ENCODE data around the gene AFP.

The AFP gene

GRCh38 chr4:73470728-73471127 is 34.7 kb downstream of the AFP start:
- no peak for DNase-seq

- DNase-seq = no peak
These were observed 41.2 kb downstream of the AFP start for GRCh38 chr4:73477176-73477575.

DNA sequence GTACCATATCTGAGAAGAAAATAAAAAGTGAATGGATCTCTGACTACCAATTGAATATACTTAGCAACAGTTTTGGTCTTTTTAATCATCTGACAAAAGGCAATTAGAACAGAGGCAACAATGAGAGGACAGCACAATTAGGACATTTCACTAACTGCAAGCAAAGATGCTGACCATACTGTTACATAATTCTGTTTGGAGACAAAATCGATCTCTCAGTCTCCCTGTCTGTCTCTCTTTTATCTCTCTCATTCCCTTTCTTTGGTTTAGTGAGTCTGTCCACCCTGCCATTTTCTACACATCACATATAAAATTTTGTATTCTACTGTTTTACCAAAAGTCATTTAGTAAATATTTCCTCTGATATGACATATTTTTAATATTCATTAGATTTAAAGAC is 43.3 kb downstream of the AFP start:
- no peak for DNase-seq

DNA sequence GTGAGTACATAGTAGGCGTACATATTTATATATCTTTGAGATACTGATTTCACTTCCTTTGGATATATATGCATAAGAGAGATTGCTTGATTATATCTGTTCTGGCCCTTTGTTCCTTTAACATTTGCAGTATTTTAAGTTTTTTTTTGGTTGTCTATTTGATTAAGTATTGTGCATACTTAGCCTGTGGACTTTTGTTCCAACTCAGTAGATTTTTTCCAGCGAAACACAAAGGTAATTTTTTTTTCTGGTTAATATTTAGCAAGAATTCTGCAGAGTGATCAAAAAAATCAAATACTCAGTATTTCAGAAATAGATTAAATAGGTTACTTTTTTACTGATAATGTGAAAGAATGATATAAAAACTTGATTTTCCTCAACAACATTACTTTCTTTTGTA is 45.3 kb downstream of the AFP start, which contains the start of gene AFM:
Gene AFM, plus strand, starts transcription at position 388 of the 400 bp plus-strand sequence. CDS start 31 bp downstream, outside the sequence.
- no peak for DNase-seq

DNA sequence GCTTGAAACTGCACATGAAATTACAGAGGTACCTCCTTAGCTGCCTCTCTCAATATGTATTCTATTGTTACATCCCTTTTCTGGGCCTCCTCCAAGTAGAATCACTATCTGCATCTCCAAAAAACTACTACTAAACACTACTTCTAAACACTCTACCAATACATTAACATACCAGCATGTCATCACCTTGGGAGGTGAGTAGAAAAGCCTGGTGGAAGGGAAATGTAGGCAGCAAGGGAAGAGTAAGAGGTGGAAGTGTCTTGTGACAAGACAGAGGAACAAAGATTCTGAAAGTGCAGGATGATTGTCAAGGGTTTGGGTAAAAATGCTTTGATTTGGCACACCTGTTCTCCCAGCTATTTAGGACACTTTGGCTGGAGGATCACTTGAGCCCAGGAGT is 49.1 kb downstream of the AFP start:
- no peak for DNase-seq

DNA sequence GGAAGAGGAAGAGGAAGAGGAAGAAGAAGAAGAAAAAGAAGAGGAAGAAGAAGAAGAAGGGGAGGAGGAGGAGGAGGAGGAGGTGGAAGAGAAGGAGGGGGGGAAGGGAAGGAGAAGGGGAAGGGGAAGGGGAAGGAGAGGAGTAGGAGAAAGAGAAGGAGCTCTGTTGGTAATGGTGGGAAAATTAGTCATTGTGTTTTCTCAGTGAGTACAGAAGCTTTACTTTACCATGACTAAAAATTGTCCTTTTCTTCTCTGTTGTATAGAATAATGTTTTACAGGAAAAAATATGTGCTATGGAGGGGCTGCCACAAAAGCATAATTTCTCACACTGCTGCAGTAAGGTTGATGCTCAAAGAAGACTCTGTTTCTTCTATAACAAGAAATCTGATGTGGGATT is 49.6 kb downstream of the AFP start:
- DNase-seq = no peak

GRCh38 chr4:73486497-73486896 is 50.5 kb downstream of the AFP start:
- no peak for DNase-seq

DNA sequence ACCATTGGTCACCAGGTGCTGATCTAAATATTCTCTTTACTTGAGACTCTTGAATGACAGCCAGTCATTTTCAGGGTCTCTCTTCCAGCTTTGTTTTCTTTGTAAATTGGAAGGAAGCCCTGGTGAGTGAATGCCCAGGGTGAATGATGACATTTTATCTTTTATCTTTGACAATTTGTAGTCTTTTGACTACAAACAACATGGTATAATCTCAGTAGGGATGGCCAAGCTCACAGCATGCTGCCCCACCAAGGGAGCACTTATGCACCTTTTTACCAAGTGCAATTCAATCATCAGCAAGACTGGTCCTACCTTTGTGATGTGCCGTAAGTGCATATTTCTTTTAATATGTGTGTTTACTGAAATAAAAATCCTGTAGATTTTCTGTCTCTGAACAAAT is 51.2 kb downstream of the AFP start:
- DNase-seq = no peak

GRCh38 chr4:73499996-73500765 is 64.2 kb downstream of the AFP start:
- DNase-seq = no peak

GRCh38 chr4:73501664-73502265 is 65.7 kb downstream of the AFP start:
- no peak for DNase-seq

DNA sequence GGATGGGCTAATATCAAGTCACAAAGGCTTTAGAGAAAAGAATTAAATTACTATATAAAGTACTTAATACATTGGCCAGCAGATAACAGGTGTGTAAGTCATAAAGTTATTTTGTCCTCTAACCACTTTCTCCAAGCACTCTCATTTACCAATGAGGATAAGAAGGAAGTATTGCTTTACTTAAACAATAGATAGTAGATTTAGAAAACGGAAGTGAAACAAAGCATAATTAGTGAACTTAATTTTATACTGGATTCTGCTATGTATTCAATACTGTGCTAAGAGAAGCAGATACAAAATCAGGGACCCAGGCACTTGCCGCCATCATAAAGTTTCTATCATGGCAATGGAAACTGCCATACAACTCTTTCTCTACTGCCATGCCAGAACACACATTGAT is 69.5 kb downstream of the AFP start:
- no peak for DNase-seq

Measured in activated T-cell treated with anti-CD3 and anti-CD28 coated beads, Interleukin-2, amount 50 U/mL, for 1 hour (primary cell).